HUES6 (cell line): ENCODE data around the gene FAM78B.

ENCODE experiments used
- H3K27ac ChIP-seq: 2 replicates; pipeline ENCODE4 v1.7.0; 2013; ENCODE audit warnings: low read depth, mild to moderate bottlenecking, low read length, inconsistent platforms
- H3K27me3 ChIP-seq: 2 replicates; pipeline ENCODE4 v1.6.1; 2013; ENCODE audit warnings: low read length; ENCODE audit not compliant: control insufficient read depth, insufficient read depth
- H3K36me3 ChIP-seq: 2 replicates; pipeline ENCODE4 v1.6.1; 2013; ENCODE audit warnings: low read length; ENCODE audit not compliant: control insufficient read depth, insufficient read depth
- H3K4me1 ChIP-seq: 2 replicates; pipeline ENCODE4 v1.6.1; 2013; ENCODE audit warnings: low read length; ENCODE audit not compliant: control insufficient read depth, insufficient read depth
- H3K4me3 ChIP-seq: 2 replicates; pipeline ENCODE4 v1.5.1; 2013; ENCODE audit warnings: low read depth, low read length
- H3K9ac ChIP-seq: one replicate; pipeline ENCODE4 v1.6.1; 2013; ENCODE audit warnings: mild to moderate bottlenecking, low read length
- H3K9me3 ChIP-seq: 2 replicates; pipeline ENCODE4 v1.6.1; 2013; ENCODE audit warnings: low read depth, low read length; ENCODE audit not compliant: control insufficient read depth, insufficient read depth

The FAM78B gene

GRCh38 chr1:166182281-166182680 is 15.5 kb upstream of the FAM78B start:
- Histone ChIP-seq H3K9me3 (no peaks in the 10 kb centered on the region), H3K4me1 (peaks cover 21% of the 10 kb centered on the region), H3K9ac (no peak overlapping the region), H3K36me3 (no peaks in the 10 kb centered on the region), H3K27me3 (no peaks in the 10 kb centered on the region), H3K27ac (no peak overlapping the region), H3K4me3 (no peak overlapping the region)

- no peaks in the 10 kb centered on the region for H3K36me3 ChIP-seq
- no peak overlapping the region for H3K27ac ChIP-seq
- peaks cover 11% of the 10 kb centered on the region; the same call in 1 of the 2 replicates for H3K4me1 ChIP-seq
- H3K4me3 ChIP-seq = no peak overlapping the region
- H3K9me3 ChIP-seq = no peaks in the 10 kb centered on the region
- H3K9ac ChIP-seq = no peak overlapping the region
- no peaks in the 10 kb centered on the region for H3K27me3 ChIP-seq
These were observed 9.6 kb upstream of the FAM78B start for GRCh38 chr1:166176416-166176815.

GRCh38 chr1:166175032-166175431 is 8.2 kb upstream of the FAM78B start:
- Histone ChIP-seq H3K4me3 (no peak overlapping the region), H3K9ac (no peak overlapping the region), H3K27ac (no peak overlapping the region), H3K4me1 (peaks cover 13% of the 10 kb centered on the region; the same call in 1 of the 2 replicates), H3K27me3 (no peaks in the 10 kb centered on the region), H3K36me3 (no peaks in the 10 kb centered on the region), H3K9me3 (no peaks in the 10 kb centered on the region)

GRCh38 chr1:166174108-166174507 is 7.3 kb upstream of the FAM78B start:
- Histone ChIP-seq H3K4me1 (peaks cover 14% of the 10 kb centered on the region; the same call in 1 of the 2 replicates), H3K4me3 (no peak overlapping the region), H3K27me3 (no peaks in the 10 kb centered on the region), H3K36me3 (no peaks in the 10 kb centered on the region), H3K9ac (no peak overlapping the region), H3K27ac (no peak overlapping the region), H3K9me3 (no peaks in the 10 kb centered on the region)

GRCh38 chr1:166172106-166172505 is 5.3 kb upstream of the FAM78B start:
- Histone ChIP-seq H3K36me3 (no peaks in the 10 kb centered on the region), H3K27me3 (peaks cover 14% of the 10 kb centered on the region), H3K27ac (no peak overlapping the region), H3K9ac (no peak overlapping the region), H3K4me1 (peaks cover 21% of the 10 kb centered on the region; the same call in 1 of the 2 replicates), H3K4me3 (no peak overlapping the region), H3K9me3 (no peaks in the 10 kb centered on the region)

- Histone ChIP-seq H3K4me1 (peaks cover 21% of the 10 kb centered on the region; the same call in 1 of the 2 replicates), H3K4me3 (no peak overlapping the region), H3K9ac (no peak overlapping the region), H3K27ac (no peak overlapping the region), H3K9me3 (no peaks in the 10 kb centered on the region), H3K27me3 (peaks cover 21% of the 10 kb centered on the region), H3K36me3 (no peaks in the 10 kb centered on the region)
These were observed 3.9 kb upstream of the FAM78B start for GRCh38 chr1:166170726-166171125.

- peaks cover 28% of the 10 kb centered on the region for H3K27me3 ChIP-seq
- H3K4me1 ChIP-seq = peaks cover 21% of the 10 kb centered on the region; the same call in 1 of the 2 replicates
- H3K9me3 ChIP-seq = no peaks in the 10 kb centered on the region
- H3K36me3 ChIP-seq = no peaks in the 10 kb centered on the region
- no peak overlapping the region for H3K27ac ChIP-seq
- H3K9ac ChIP-seq = no peak overlapping the region
- no peak overlapping the region for H3K4me3 ChIP-seq
These were observed 3.3 kb upstream of the FAM78B start for GRCh38 chr1:166170075-166170474.

GRCh38 chr1:166169182-166169581 is 2.4 kb upstream of the FAM78B start:
- H3K9me3 ChIP-seq = no peaks in the 10 kb centered on the region
- H3K36me3 ChIP-seq = no peaks in the 10 kb centered on the region

GRCh38 chr1:166167572-166167925 is 748 bp upstream of the FAM78B start:
- Histone ChIP-seq H3K27ac (no peak overlapping the region), H3K4me1 (peaks cover 12% of the 10 kb centered on the region; the same call in 1 of the 2 replicates), H3K9ac (no peak overlapping the region), H3K4me3 (peak overlapping the region; percentile 60), H3K36me3 (no peaks in the 10 kb centered on the region), H3K27me3 (peaks cover 53% of the 10 kb centered on the region), H3K9me3 (no peaks in the 10 kb centered on the region)

More at GRCh38 chr1:166169182-166169581, 2.4 kb upstream of the FAM78B start:
- Histone ChIP-seq H3K4me3 (no peak overlapping the region), H3K27ac (no peak overlapping the region), H3K27me3 (peaks cover 37% of the 10 kb centered on the region), H3K4me1 (peaks cover 23% of the 10 kb centered on the region; the same call in 1 of the 2 replicates), H3K9ac (no peak overlapping the region)

- Histone ChIP-seq H3K36me3 (no peaks in the 10 kb centered on the region), H3K4me1 (peaks cover 12% of the 10 kb centered on the region; the same call in 1 of the 2 replicates), H3K27me3 (peaks cover 65% of the 10 kb centered on the region), H3K4me3 (peak overlapping the region; percentile 60), H3K9ac (no peak overlapping the region), H3K27ac (no peak overlapping the region), H3K9me3 (no peaks in the 10 kb centered on the region)
These were observed 488 bp downstream of the FAM78B start for GRCh38 chr1:166166329-166166697.

GRCh38 chr1:166165661-166166328 is 1.0 kb downstream of the FAM78B start:
- Histone ChIP-seq H3K27me3 (peaks cover 67% of the 10 kb centered on the region), H3K27ac (no peak overlapping the region), H3K9ac (peak overlapping the region; percentile 7), H3K9me3 (no peaks in the 10 kb centered on the region), H3K36me3 (no peaks in the 10 kb centered on the region), H3K4me3 (peak overlapping the region; percentile 60), H3K4me1 (peaks cover 12% of the 10 kb centered on the region; the same call in 1 of the 2 replicates)
